VCaP (cell line): ENCODE data around the gene SHISA3.
A peak's percentile ranks its signal among the peaks of the same experiment; 100 is the strongest.

Experiments used
- H3K27ac ChIP-seq: fragments of 450-650 bp; 2 replicates; pipeline ENCODE4 v1.5.1; 2017
- TF ChIP-seq, protein P1 (sequence below): fragments of 450-650 bp; conservative IDR thresholded peaks from 2 replicates; pipeline ENCODE4 v1.5.1; 2017; ENCODE audit warnings: mild to moderate bottlenecking, moderate library complexity

The SHISA3 gene

DNA sequence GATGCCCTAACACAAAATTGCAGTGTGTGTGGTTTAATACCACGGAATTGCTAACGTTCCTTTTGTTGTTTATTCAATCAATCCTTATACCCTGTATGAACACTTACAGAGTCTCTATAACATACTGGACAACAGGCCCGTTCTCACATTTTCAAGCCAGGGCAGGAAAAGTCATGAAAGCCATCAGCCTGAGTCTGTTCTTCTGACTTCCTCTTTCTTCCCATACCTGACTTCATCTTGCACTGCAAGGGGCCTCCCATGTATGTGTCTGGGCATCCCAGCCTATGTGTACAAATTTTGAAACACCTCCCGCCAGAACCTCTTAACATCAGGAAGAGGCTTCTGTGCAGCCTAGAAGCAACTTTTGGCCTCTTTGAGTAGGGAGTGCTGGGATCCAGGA, 4.9 kb upstream of the SHISA3 start:
- H3K27ac ChIP-seq, result no peak overlapping the region
- TF ChIP-seq, protein P1, sequence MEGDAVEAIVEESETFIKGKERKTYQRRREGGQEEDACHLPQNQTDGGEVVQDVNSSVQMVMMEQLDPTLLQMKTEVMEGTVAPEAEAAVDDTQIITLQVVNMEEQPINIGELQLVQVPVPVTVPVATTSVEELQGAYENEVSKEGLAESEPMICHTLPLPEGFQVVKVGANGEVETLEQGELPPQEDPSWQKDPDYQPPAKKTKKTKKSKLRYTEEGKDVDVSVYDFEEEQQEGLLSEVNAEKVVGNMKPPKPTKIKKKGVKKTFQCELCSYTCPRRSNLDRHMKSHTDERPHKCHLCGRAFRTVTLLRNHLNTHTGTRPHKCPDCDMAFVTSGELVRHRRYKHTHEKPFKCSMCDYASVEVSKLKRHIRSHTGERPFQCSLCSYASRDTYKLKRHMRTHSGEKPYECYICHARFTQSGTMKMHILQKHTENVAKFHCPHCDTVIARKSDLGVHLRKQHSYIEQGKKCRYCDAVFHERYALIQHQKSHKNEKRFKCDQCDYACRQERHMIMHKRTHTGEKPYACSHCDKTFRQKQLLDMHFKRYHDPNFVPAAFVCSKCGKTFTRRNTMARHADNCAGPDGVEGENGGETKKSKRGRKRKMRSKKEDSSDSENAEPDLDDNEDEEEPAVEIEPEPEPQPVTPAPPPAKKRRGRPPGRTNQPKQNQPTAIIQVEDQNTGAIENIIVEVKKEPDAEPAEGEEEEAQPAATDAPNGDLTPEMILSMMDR, result no peak

GRCh38 chr4:42395595-42395994, 1.7 kb upstream of the SHISA3 start:
- TF ChIP-seq, protein P1, result no peak
- H3K27ac ChIP-seq, result peak overlapping the region; percentile 71; the same call in 1 of the 2 replicates

DNA sequence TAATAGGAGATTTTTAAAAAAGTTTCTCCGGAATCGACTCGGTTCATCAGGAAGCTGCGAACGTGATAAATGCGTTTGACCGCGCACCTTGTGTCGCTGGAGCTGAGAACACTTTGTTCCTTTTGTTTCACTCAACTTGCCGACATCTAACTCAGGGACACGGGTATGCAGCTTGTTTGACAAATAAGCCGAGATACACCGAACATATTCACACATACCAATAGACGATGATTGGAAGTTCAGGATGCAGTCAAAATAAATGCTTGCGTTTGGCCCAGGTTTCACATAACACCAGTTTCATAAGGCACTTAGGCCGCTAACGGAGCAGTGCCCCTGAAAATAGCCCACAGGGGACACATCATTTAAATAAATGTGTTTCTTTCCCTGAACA, 932 bp upstream of the SHISA3 start:
- H3K27ac ChIP-seq, result peak overlapping the region; percentile 71
- TF ChIP-seq, protein P1, result no peak

DNA sequence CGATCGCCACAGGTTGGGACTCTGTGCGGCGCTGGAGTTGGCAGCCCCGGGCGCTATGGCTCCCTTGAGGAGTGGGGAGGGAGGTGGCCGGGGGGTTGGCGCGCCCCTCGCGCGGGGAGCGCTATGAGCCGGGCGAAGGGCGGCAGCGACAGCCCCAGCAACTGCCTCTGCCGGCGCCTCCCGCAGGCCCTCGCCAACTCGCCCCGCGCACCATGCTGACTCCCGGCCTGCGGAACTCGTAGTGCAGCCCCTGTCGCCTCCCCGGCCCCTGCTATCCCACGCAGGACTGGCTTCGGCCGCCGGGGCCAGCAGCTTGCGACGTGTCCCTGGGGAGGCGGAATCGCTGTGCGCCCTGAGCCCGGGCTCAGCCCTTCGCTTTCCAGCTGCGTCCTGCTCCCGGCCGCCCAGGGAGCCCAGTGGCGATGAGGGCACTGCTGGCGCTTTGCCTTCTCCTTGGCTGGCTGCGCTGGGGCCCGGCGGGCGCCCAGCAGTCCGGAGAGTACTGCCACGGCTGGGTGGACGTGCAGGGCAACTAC, 415 bp downstream of the SHISA3 start:
- TF ChIP-seq, protein P1, result no peak
- peak overlapping the region; percentile 71 for H3K27ac ChIP-seq

- TF ChIP-seq, protein P1, result peak; percentile 49
- peak overlapping the region; percentile 71 for H3K27ac ChIP-seq
Measured at GRCh38 chr4:42398171-42398870, 1.0 kb downstream of the SHISA3 start.

GRCh38 chr4:42398871-42399331, 1.6 kb downstream of the SHISA3 start:
- TF ChIP-seq, protein P1, result no peak
- H3K27ac ChIP-seq, result no peak overlapping the region

DNA sequence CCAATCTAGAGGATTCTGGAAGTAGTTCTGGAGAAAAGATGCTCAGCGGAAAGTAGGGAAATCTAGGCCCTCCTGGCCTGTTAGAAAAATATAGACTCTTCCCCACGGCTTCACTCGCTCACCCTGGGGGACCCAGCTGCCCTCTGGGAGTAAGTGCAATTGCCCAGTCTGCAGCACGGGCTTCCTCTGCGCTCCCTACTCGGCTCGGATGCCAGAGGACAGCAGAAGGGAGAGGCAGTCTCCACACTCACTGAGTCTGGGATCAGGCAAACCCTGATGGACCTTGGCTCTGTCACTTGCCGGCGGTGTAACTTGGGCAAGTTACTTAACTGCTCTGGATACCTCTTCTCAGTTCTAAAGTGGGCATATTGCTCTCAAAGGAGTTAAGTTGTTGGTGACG, 2.1 kb downstream of the SHISA3 start:
- H3K27ac ChIP-seq, result no peak overlapping the region
- TF ChIP-seq, protein P1, result no peak
